GM12878 (cell line): ENCODE measurements around the gene CHCHD6. TPM values are rescaled to one million over a fixed set of nuclear protein-coding genes. Genes with fewer than 3 reads are reported as not detected.

ENCODE experiments used
- ATAC-seq: fragments of 200-7000 bp; cut with Tn5 transposase; 3 replicates; pipeline ENCODE4 v1.9.1; 2020; ENCODE audit warnings: mild to moderate bottlenecking, moderate library complexity
- BruUV-seq: library from RNA; stranded (reverse); fragments of 400-500 nt; replicated peaks from 2 replicates; lab custom pipeline; 2021; lab: Mats Ljungman, UMichigan
- CTCF ChIA-PET: fragments of 300-600 bp; sonication (Branson Sonifier 250); formaldehyde crosslinking; extraction: SDS; loops from one replicate; lab custom pipeline; 2021; ENCODE audit warnings: inconsistent platforms; lab: Yijun Ruan, JAX
- POLR2A ChIA-PET: fragments of 350-600 bp; formaldehyde crosslinking; extraction: SDS; loops from one replicate; lab custom pipeline; 2021; ENCODE audit warnings: inconsistent platforms; lab: Charles Lee
- RAD21 ChIA-PET: fragments of 300-600 bp; sonication (Branson Sonifier 250); formaldehyde crosslinking; loops from one replicate; lab custom pipeline; 2023; ENCODE audit warnings: antibody characterized with exemption; ENCODE audit not compliant: unreplicated experiment; lab: Charles Lee
- SMC1A ChIA-PET: fragments of 300-600 bp; sonication (Branson Sonifier 250); formaldehyde crosslinking; loops from one replicate; lab custom pipeline; 2023; ENCODE audit not compliant: unreplicated experiment, uncharacterized antibody; lab: Charles Lee
- DNase-seq: peaks from one replicate; pipeline ENCODE4 v3.0.0-alpha.2; 2011; ENCODE audit warnings: low read depth, low spot score
- FAIRE-seq: peaks from 3 replicates; lab custom pipeline; 2011; peaks lifted over from hg19 to GRCh38; lab: Jason Lieb, UNC
- H2AFZ ChIP-seq: 2 replicates; pipeline ENCODE4 v1.6.0; 2011; ENCODE audit warnings: low read depth, low read length, control low read depth; ENCODE audit not compliant: control insufficient read depth
- H3K27ac ChIP-seq: 2 replicates; pipeline ENCODE4 v1.5.1; 2011; ENCODE audit warnings: control low read depth; ENCODE audit not compliant: control insufficient read depth, insufficient read depth
- H3K27me3 ChIP-seq, 2 experiments: replicated peaks in 1 of 2; 2 replicates each; pipeline versions ENCODE4 v1.6.0 to v1.6.1; 2011; ENCODE audit warnings: low read length in 1 of 2; ENCODE audit not compliant: control insufficient read depth in 2 of 2, insufficient read depth in 2 of 2
- H3K36me3 ChIP-seq, 2 experiments: 2 replicates each; pipeline ENCODE4 v1.5.1; 2011; ENCODE audit warnings: low read length in 1 of 2; ENCODE audit not compliant: control insufficient read depth in 2 of 2, insufficient read depth in 2 of 2
- H3K4me1 ChIP-seq: 2 replicates; pipeline ENCODE4 v1.6.1; 2011; ENCODE audit warnings: mild to moderate bottlenecking, low read length, moderate library complexity, mixed read lengths; ENCODE audit not compliant: control insufficient read depth, insufficient read depth
- H3K4me2 ChIP-seq: 2 replicates; pipeline ENCODE4 v1.6.0; 2011; ENCODE audit warnings: control low read depth; ENCODE audit not compliant: control insufficient read depth, insufficient read depth
- H3K4me3 ChIP-seq: fragments of 200-600 bp; sonication (generic); 2 replicates; pipeline ENCODE4 v1.5.1; 2016
- H3K79me2 ChIP-seq: 2 replicates; pipeline ENCODE4 v1.6.0; 2011; ENCODE audit warnings: low read length; ENCODE audit not compliant: control insufficient read depth, insufficient read depth
- H3K9ac ChIP-seq: 2 replicates; pipeline ENCODE4 v1.8.0; 2011; ENCODE audit warnings: low read length, control low read depth, mixed read lengths; ENCODE audit not compliant: control insufficient read depth, insufficient read depth
- H3K9me3 ChIP-seq: replicated peaks from 3 replicates; pipeline ENCODE4 v1.5.1; 2011; ENCODE audit warnings: mild to moderate bottlenecking, low read length; ENCODE audit not compliant: control insufficient read depth, insufficient read depth
- H4K20me1 ChIP-seq: 2 replicates; pipeline ENCODE4 v1.6.0; 2011; ENCODE audit not compliant: control insufficient read depth, insufficient read depth
- CHD4 ChIP-seq: fragments of 200-600 bp; sonication (generic); IDR thresholded peaks from 2 replicates; pipeline ENCODE4 v1.6.1; 2016; ENCODE audit warnings: mild to moderate bottlenecking
- GATAD2B ChIP-seq: fragments of 450-650 bp; conservative IDR thresholded peaks from 2 replicates; pipeline ENCODE4 v1.6.1; 2017; ENCODE audit warnings: low read depth, mild to moderate bottlenecking, moderate library complexity
- KLF5 ChIP-seq: fragments of 450-650 bp; IDR thresholded peaks from 2 replicates; pipeline ENCODE4 v1.6.1; 2014; ENCODE audit warnings: mild to moderate bottlenecking; ENCODE audit not compliant: partially characterized antibody
- MXI1 ChIP-seq: fragments of 150-350 bp; IDR thresholded peaks from 2 replicates; pipeline ENCODE4 v1.6.1; 2011; ENCODE audit warnings: low read depth, mild to moderate bottlenecking, inconsistent platforms, low read length, improper control_type of control experiment
- NFYA ChIP-seq: IDR thresholded peaks from 2 replicates; pipeline ENCODE4 v1.6.1; 2011; ENCODE audit warnings: low read depth, mild to moderate bottlenecking, low read length, improper control_type of control experiment, borderline replicate concordance
- PML ChIP-seq: IDR thresholded peaks from 2 replicates; pipeline ENCODE4 v1.6.1; 2012; ENCODE audit warnings: low read length, inconsistent platforms
- SREBF1 ChIP-seq: IDR thresholded peaks from 2 replicates; pipeline ENCODE4 v1.6.1; 2012; ENCODE audit warnings: mild to moderate bottlenecking, low read length
- SUZ12 ChIP-seq: fragments of 200-600 bp; sonication (generic); IDR thresholded peaks from one replicate; pipeline ENCODE4 v1.6.1; 2018; ENCODE audit warnings: antibody characterized with exemption, mild to moderate bottlenecking; ENCODE audit not compliant: unreplicated experiment
- ZNF24 ChIP-seq: fragments of 450-650 bp; IDR thresholded peaks from 2 replicates; pipeline ENCODE4 v1.6.1; 2017; ENCODE audit warnings: antibody characterized with exemption, mild to moderate bottlenecking
- WGBS: methylation state at CpG from one replicate; pipeline ENCODE4 v1.1.6; 2016; ENCODE audit warnings: low lambda C conversion rate; ENCODE audit not compliant: insufficient replicate concordance, insufficient coverage; ENCODE audit errors: missing lambda C conversion rate; 5-methylcytosine and 5-hydroxymethylcytosine counted together
- in situ Hi-C: fragments of 300-500 bp; cut with MboI; formaldehyde crosslinking; loops from 9 replicates; pipeline ENCODE4 v1.14.3; 2018; ENCODE audit warnings: mixed read lengths
- intact Hi-C: fragments of 100-400 bp; cut with micrococcal nuclease; formaldehyde crosslinking; loops from one replicate; pipeline ENCODE4 v1.14.2; 2022; ENCODE audit not compliant: unreplicated experiment
- polyA plus RNA-seq, 11 experiments: library from polyadenylated mRNA; depleted of rRNA in 4 of 11; unstranded in 6 of 11; stranded (reverse) in 5 of 11; fragments of >200 nt; fragmentation: Nextera tagmentation in 4 of 11; fragmentation: Illumina TruSeq in 1 of 11; extraction: Ambion mirVana in 4 of 11; extraction: Trizol in 1 of 11; gene quantifications; 1 replicate in 1 of 11; 2 replicates in 10 of 11; pipeline versions ENCODE4 v1.2.1 to v1.2.3, GENCODE V29; 2011 to 2016; ENCODE audit warnings: inconsistent platforms in 2 of 11, missing spikeins in 2 of 11, low read depth in 1 of 11
- total RNA-seq, 4 experiments: library from RNA; depleted of rRNA in 3 of 4; stranded (reverse); fragments of >200 nt in 3 of 4; fragmentation: Illumina TruSeq in 1 of 4; extraction: Trizol in 1 of 4; gene quantifications; 2 replicates each; pipeline versions ENCODE4 v1.2.1 to v1.2.3, GENCODE V29; 2013 to 2021
- TF ChIP-seq, protein P1 (sequence below): fragments of 450-650 bp; IDR thresholded peaks from 2 replicates; pipeline ENCODE4 v1.6.1; 2017; ENCODE audit warnings: antibody characterized with exemption, mild to moderate bottlenecking, moderate library complexity

CHCHD6 gene
- total and polyA plus RNA-seq, 10 of the 15 experiments (the other 5 are each of a cell fraction or from before 2014, with no cell fraction given), result 2.7 to 16.7 (median 12.3) TPM

DNA sequence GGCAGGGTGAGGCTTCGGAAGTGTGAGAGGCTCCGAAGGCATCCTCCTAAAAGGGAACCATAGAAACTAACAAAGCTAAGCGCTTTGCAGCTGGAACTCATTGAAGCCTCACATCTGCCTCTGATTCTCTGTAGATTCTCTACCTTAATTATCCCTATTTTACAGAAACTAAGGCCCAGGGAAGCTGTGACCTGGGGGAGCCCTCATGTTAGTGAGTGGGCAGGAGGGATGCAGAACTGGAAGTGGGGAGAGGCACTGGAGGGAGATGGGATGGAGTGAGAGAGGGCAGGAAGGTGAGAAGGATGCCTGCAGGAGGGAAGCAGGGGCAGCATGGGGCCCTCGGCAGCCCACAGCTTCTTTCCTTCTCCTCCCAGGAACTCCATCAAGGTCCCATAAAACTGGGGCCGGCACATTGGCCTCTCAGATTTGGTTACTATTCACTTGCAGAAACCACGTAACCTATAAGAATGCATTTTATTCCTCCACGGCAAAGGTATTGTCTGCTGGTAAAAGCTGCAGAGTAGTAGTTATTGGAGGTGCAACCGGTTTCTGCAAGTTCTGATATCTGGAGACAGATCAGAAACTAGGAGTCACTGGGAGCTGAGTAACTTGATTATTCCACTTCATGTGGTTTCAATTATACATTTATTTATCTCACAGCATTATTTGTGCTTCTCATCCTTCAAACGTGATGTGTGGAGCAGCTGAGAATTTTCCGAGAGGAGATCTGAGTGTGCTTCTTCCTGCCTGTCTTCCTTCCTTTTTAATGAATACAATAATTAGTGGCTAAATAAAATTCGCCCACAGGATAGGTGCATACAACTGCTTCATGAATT is 24.0 kb upstream of the CHCHD6 start:
- in situ Hi-C loops, result loop anchor here (5.0 kb wide), 1 partner anchor 777 kb away; no protein-coding TSS in a partner anchor

More for the DNA sequence above, 24.0 kb upstream of the CHCHD6 start:
- no peaks in the 10 kb centered on the region for H3K36me3 ChIP-seq
- RAD21 ChIA-PET, result interaction anchor here (1.2 to 2.5 kb wide), 5 partner anchors 776 to 868 kb away, joined by 3 to 19 read pairs (median 4); no protein-coding TSS in a partner anchor
- FAIRE-seq (no peak), DNase-seq (no peak), ATAC-seq (no peak)
- 35% methylated on average over 11 of the region's 11 CpGs for WGBS
- POLR2A ChIA-PET, result no interaction called here
- no peak overlapping the region for H3K27ac ChIP-seq
- H3K9me3 ChIP-seq, result no peaks in the 10 kb centered on the region
- SMC1A ChIA-PET, result interaction anchor here (0.6 to 1.1 kb wide), 5 partner anchors 24 to 868 kb away, joined by 3 to 4 read pairs (median 3); no protein-coding TSS in a partner anchor
- H3K4me3 ChIP-seq, result no peak overlapping the region
- H3K4me1 ChIP-seq, result 0 out of 2 replicates have a peak, but pooled peaks cover 3% of the 10 kb centered on the region
- H4K20me1 ChIP-seq, result no peaks in the 10 kb centered on the region
- H2AFZ ChIP-seq, result no peak overlapping the region
- H3K9ac ChIP-seq, result no peak overlapping the region
- no peaks in the 10 kb centered on the region for H3K79me2 ChIP-seq
- no peak overlapping the region for H3K4me2 ChIP-seq
- BruUV-seq, result no TSS peak
- no peak for TF ChIP-seq GATAD2B
- no peak for TF ChIP-seq KLF5
- no peak for TF ChIP-seq SREBF1
- TF ChIP-seq MXI1, result no peak
- no peak for TF ChIP-seq NFYA
- TF ChIP-seq, protein P1, sequence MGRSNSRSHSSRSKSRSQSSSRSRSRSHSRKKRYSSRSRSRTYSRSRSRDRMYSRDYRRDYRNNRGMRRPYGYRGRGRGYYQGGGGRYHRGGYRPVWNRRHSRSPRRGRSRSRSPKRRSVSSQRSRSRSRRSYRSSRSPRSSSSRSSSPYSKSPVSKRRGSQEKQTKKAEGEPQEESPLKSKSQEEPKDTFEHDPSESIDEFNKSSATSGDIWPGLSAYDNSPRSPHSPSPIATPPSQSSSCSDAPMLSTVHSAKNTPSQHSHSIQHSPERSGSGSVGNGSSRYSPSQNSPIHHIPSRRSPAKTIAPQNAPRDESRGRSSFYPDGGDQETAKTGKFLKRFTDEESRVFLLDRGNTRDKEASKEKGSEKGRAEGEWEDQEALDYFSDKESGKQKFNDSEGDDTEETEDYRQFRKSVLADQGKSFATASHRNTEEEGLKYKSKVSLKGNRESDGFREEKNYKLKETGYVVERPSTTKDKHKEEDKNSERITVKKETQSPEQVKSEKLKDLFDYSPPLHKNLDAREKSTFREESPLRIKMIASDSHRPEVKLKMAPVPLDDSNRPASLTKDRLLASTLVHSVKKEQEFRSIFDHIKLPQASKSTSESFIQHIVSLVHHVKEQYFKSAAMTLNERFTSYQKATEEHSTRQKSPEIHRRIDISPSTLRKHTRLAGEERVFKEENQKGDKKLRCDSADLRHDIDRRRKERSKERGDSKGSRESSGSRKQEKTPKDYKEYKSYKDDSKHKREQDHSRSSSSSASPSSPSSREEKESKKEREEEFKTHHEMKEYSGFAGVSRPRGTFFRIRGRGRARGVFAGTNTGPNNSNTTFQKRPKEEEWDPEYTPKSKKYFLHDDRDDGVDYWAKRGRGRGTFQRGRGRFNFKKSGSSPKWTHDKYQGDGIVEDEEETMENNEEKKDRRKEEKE, result no peak
- no peak for TF ChIP-seq SUZ12
- no peak for TF ChIP-seq ZNF24
- no peak for TF ChIP-seq PML
- TF ChIP-seq CHD4, result no peak
- peaks cover 0 to 2% of the 10 kb centered on the region in 2 experiments; a peak in 2 of 4 replicates for H3K27me3 ChIP-seq
- CTCF ChIA-PET, result interaction anchor here (0.7 to 4.4 kb wide), 16 partner anchors 9 to 918 kb away, joined by 3 to 28 read pairs (median 4); partner anchors contain the start of gene MCM2
- intact Hi-C loops, result loop anchor here (1.0 kb wide), 3 partner anchors 302 to 864 kb away; no protein-coding TSS in a partner anchor
